Endothelial cell of umbilical vein (primary cell): ENCODE data around the gene BAG5. TPM values are rescaled to one million over a fixed set of nuclear protein-coding genes. Genes with fewer than 3 reads are reported as not detected.
"Not testable (repeated sequence)": the region's sequence is repeated elsewhere in the genome, so short reads cannot be mapped to it uniquely, and the experiment has no call there.

ENCODE experiments used
- BruUV-seq: library from RNA; stranded (reverse); fragments of 400-500 nt; replicated peaks from 2 replicates; lab custom pipeline; 2021; lab: Mats Ljungman, UMichigan
- CTCF ChIA-PET: fragments of 300-600, 350-600 bp; sonication (Branson Sonifier 250); formaldehyde crosslinking; loops from one replicate; lab custom pipeline; 2021; ENCODE audit warnings: antibody characterized with exemption, inconsistent platforms; lab: Charles Lee
- POLR2A ChIA-PET: fragments of 300-600, 350-600 bp; sonication (Branson Sonifier 250); formaldehyde crosslinking; loops from one replicate; lab custom pipeline; 2021; ENCODE audit warnings: antibody characterized with exemption, inconsistent platforms; lab: Charles Lee
- DNase-seq: peaks from one replicate; pipeline ENCODE4 v3.0.0-alpha.2; 2011; ENCODE audit warnings: low read depth, low spot score
- FAIRE-seq: peaks from 2 replicates; lab custom pipeline; 2011; peaks lifted over from hg19 to GRCh38; lab: Jason Lieb, UNC
- H2AFZ ChIP-seq: 2 replicates; pipeline ENCODE4 v1.6.0; 2012; ENCODE audit warnings: low read depth, low read length, control low read depth, inconsistent platforms
- H3K27ac ChIP-seq: 2 replicates; pipeline ENCODE4 v1.5.1; 2011; ENCODE audit warnings: low read depth, mild to moderate bottlenecking, control low read depth, low read length, moderate library complexity; ENCODE audit not compliant: insufficient read depth
- H3K27me3 ChIP-seq, 2 experiments: 2 replicates each; pipeline versions ENCODE4 v1.6.0 to v1.6.1; 2011; ENCODE audit warnings: low read length in 2 of 2, mixed read lengths in 1 of 2; ENCODE audit not compliant: control insufficient read depth in 2 of 2, insufficient read depth in 2 of 2
- H3K36me3 ChIP-seq, 2 experiments: 2 replicates in 1 of 2; 3 replicates in 1 of 2; pipeline ENCODE4 v1.5.1; 2011; ENCODE audit warnings: low read length in 2 of 2, mild to moderate bottlenecking in 1 of 2, moderate library complexity in 1 of 2; ENCODE audit not compliant: control insufficient read depth in 2 of 2, insufficient read depth in 2 of 2; ENCODE audit errors: extremely low read depth in 1 of 2
- H3K4me1 ChIP-seq: 3 replicates; pipeline ENCODE4 v1.5.1; 2011; ENCODE audit warnings: mild to moderate bottlenecking, low read length; ENCODE audit not compliant: control insufficient read depth, insufficient read depth; ENCODE audit errors: extremely low read depth
- H3K4me2 ChIP-seq: 2 replicates; pipeline ENCODE4 v1.6.1; 2011; ENCODE audit warnings: low read length, control low read depth, mixed read lengths; ENCODE audit not compliant: insufficient read depth
- H3K4me3 ChIP-seq, 3 experiments: fragments of 200-600 bp in 1 of 3; sonication (generic), shearing (Covaris generic) in 1 of 3; replicated peaks in 1 of 3; 2 replicates each; pipeline ENCODE4 v1.5.1; 2011 to 2016; ENCODE audit warnings: control low read depth in 3 of 3, low read length in 3 of 3, mild to moderate bottlenecking in 2 of 3, inconsistent platforms in 1 of 3, low read depth in 1 of 3, moderate library complexity in 1 of 3; ENCODE audit not compliant: insufficient read depth in 1 of 3
- H3K79me2 ChIP-seq: 2 replicates; pipeline ENCODE4 v1.6.0; 2012; ENCODE audit warnings: low read length, inconsistent platforms; ENCODE audit not compliant: control insufficient read depth, insufficient read depth
- H3K9ac ChIP-seq: replicated peaks from 2 replicates; pipeline ENCODE3; 2011; ENCODE audit warnings: low read length, control low read depth; ENCODE audit not compliant: insufficient read depth; ENCODE audit errors: extremely low read depth
- H3K9me1 ChIP-seq: replicated peaks from 3 replicates; pipeline ENCODE4 v1.6.0; 2011; ENCODE audit warnings: mild to moderate bottlenecking, low read length; ENCODE audit not compliant: control insufficient read depth, insufficient read depth; ENCODE audit errors: extremely low read depth
- H3K9me3 ChIP-seq: replicated peaks from 2 replicates; pipeline ENCODE4 v1.5.1; 2012; ENCODE audit warnings: low read length, inconsistent platforms; ENCODE audit not compliant: control insufficient read depth, insufficient read depth
- H4K20me1 ChIP-seq: replicated peaks from 2 replicates; pipeline ENCODE3; 2011; ENCODE audit warnings: mild to moderate bottlenecking, low read length; ENCODE audit not compliant: control insufficient read depth, insufficient read depth; ENCODE audit errors: extremely low read depth
- EZH2 ChIP-seq: IDR thresholded peaks from 2 replicates; pipeline ENCODE4 v1.6.1; 2012; ENCODE audit warnings: borderline replicate concordance, low read depth, mild to moderate bottlenecking, moderate library complexity, low read length, inconsistent platforms; ENCODE audit not compliant: severe bottlenecking
- FOS ChIP-seq: IDR thresholded peaks from 2 replicates; pipeline ENCODE4 v1.6.1; 2011; ENCODE audit warnings: mild to moderate bottlenecking, low read length, moderate library complexity, borderline replicate concordance; ENCODE audit not compliant: insufficient read depth
- GATA2 ChIP-seq: IDR thresholded peaks from 2 replicates; pipeline ENCODE4 v1.7.0; 2011; ENCODE audit warnings: low read depth, mild to moderate bottlenecking, moderate library complexity, mixed read lengths, low read length; ENCODE audit not compliant: insufficient read length, insufficient read depth
- JUN ChIP-seq: IDR thresholded peaks from 2 replicates; pipeline ENCODE4 v1.6.1; 2011; ENCODE audit warnings: borderline replicate concordance, low read depth; ENCODE audit not compliant: insufficient read length, insufficient read depth
- MYC ChIP-seq: IDR thresholded peaks from one replicate; pipeline ENCODE4 v1.6.1; 2011; ENCODE audit warnings: mild to moderate bottlenecking, low read depth, low read length
- POLR2A ChIP-seq: IDR thresholded peaks from 2 replicates; pipeline ENCODE4 v1.6.1; 2012; ENCODE audit warnings: low read depth, mild to moderate bottlenecking, control low read depth, low read length
- POLR2AphosphoS5 ChIP-seq: IDR thresholded peaks from 2 replicates; pipeline ENCODE4 v1.6.1; 2012; ENCODE audit warnings: low read depth, mild to moderate bottlenecking, control low read depth, low read length, moderate library complexity; ENCODE audit not compliant: insufficient read depth
- dilution Hi-C: fragments of 300-500 bp; cut with MboI; formaldehyde crosslinking; loops from one replicate; pipeline ENCODE4 v1.15.0; 2019; ENCODE audit warnings: low sequenced_read_pairs; ENCODE audit not compliant: extremely low pct_ligation_motif_present
- intact Hi-C: fragments of 100-400 bp; cut with micrococcal nuclease; formaldehyde crosslinking; loops from one replicate; pipeline ENCODE4 v1.10.0; 2022
- polyA plus RNA-seq, 4 experiments: library from polyadenylated mRNA; depleted of rRNA in 3 of 4; stranded (reverse) in 3 of 4; unstranded in 1 of 4; fragments of >200 nt; gene quantifications; 2 replicates each; pipeline versions ENCODE4 v1.2.1 to v1.2.3, GENCODE V29; 2011 to 2012; ENCODE audit warnings: missing spikeins in 1 of 4
- total RNA-seq: library from RNA; stranded (reverse); gene quantifications from 2 replicates; pipeline ENCODE4 v1.2.3, GENCODE V29; 2021
- TF ChIP-seq, protein P1 (sequence below), 2 donors: IDR thresholded peaks; 1 replicate in 1 of 2; 2 replicates in 1 of 2; pipeline ENCODE4 v1.5.1; 2011; ENCODE audit warnings: low read length in 2 of 2, mild to moderate bottlenecking in 2 of 2, moderate library complexity in 2 of 2, control low read depth in 1 of 2, inconsistent platforms in 1 of 2, low read depth in 1 of 2; ENCODE audit not compliant: insufficient read depth in 1 of 2; ENCODE audit errors: extremely low read depth in 1 of 2
- TF ChIP-seq, protein P2 (sequence below): IDR thresholded peaks from 2 replicates; pipeline ENCODE4 v1.6.1; 2011; ENCODE audit not compliant: insufficient read depth, insufficient read length

Gene BAG5
- total and polyA plus RNA-seq, 2 donors (not counting 3 experiments of a cell fraction or from before 2014, with no cell fraction given): 6.3 to 32.5 TPM

DNA sequence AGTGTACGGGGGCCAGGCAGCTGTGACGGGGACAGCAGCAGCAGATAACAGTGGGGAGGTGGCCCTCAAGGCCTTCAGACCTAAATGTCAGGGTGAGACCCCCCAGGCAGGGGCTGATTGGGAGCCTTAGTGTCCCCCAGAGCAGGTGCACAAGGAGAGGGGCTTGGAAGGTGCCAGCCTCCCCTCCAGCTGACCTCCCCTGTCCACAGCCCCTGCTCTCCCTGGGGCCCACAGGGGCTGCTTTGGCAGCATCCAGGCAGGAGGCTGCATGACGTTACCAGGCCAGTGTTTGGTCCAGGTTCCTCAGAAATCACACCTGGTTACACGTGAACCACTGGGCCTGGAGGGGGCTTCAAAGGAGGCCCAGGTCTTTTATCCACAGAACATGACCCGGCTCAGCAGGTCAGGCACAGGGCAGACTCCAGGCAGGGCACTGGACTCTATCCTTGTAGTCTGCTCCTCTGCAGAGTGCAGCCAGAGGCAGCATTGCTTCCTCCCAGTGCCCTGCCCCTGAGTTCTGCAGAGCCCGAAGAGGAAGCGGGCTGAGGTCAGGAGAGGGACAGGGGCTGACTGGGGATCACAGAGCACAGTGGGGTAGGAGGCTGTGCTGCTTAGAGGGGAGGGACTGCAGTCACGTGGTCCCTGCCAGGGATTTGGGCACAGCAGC lies 36.1 kb downstream of the BAG5 start:
- DNase-seq: no peak
- intact Hi-C loops (loop anchor here (5.0 kb wide), 1 partner anchor 36 kb away; the partner anchor contains the start of genes BAG5 and COA8), dilution Hi-C loops (no loop called here)
- ChIA-PET CTCF (interaction anchor here (4.8 kb wide), 1 partner anchor 8 kb away, joined by 49 read pairs; no protein-coding TSS in a partner anchor), POLR2A (no interaction called here)
- Histone ChIP-seq H3K4me2 (no peak overlapping the region), H4K20me1 (no peaks in the 10 kb centered on the region), H3K27me3 (peaks cover 19 to 28% of the 10 kb centered on the region in 2 experiments), H3K9me3 (no peaks in the 10 kb centered on the region), H3K36me3 (no peaks in the 10 kb centered on the region), H3K4me3 (no peak overlapping the region), H3K79me2 (peaks cover 20% of the 10 kb centered on the region), H3K27ac (no peak overlapping the region), H2AFZ (no peak overlapping the region), H3K9me1 (no peaks in the 10 kb centered on the region), H3K4me1 (peaks cover 11% of the 10 kb centered on the region), H3K9ac (no peak overlapping the region)
- TF ChIP-seq EZH2: no peak
- TF ChIP-seq POLR2A: no peak
- TF ChIP-seq FOS: no peak
- TF ChIP-seq, protein P1, sequence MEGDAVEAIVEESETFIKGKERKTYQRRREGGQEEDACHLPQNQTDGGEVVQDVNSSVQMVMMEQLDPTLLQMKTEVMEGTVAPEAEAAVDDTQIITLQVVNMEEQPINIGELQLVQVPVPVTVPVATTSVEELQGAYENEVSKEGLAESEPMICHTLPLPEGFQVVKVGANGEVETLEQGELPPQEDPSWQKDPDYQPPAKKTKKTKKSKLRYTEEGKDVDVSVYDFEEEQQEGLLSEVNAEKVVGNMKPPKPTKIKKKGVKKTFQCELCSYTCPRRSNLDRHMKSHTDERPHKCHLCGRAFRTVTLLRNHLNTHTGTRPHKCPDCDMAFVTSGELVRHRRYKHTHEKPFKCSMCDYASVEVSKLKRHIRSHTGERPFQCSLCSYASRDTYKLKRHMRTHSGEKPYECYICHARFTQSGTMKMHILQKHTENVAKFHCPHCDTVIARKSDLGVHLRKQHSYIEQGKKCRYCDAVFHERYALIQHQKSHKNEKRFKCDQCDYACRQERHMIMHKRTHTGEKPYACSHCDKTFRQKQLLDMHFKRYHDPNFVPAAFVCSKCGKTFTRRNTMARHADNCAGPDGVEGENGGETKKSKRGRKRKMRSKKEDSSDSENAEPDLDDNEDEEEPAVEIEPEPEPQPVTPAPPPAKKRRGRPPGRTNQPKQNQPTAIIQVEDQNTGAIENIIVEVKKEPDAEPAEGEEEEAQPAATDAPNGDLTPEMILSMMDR (IDR thresholded peaks at IDR 0.05; ENCODE audit: extremely low read depth in 1 of 2, insufficient read depth in 1 of 2, low read depth in 1 of 2, low read length in 2 of 2): no peak
- no peak for TF ChIP-seq GATA2
- TF ChIP-seq JUN: no peak
- no peak for TF ChIP-seq MYC
- TF ChIP-seq, protein P2, sequence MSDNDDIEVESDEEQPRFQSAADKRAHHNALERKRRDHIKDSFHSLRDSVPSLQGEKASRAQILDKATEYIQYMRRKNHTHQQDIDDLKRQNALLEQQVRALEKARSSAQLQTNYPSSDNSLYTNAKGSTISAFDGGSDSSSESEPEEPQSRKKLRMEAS: no peak
- no peak for TF ChIP-seq POLR2AphosphoS5
- BruUV-seq: no TSS peak
- no peak for FAIRE-seq

DNA sequence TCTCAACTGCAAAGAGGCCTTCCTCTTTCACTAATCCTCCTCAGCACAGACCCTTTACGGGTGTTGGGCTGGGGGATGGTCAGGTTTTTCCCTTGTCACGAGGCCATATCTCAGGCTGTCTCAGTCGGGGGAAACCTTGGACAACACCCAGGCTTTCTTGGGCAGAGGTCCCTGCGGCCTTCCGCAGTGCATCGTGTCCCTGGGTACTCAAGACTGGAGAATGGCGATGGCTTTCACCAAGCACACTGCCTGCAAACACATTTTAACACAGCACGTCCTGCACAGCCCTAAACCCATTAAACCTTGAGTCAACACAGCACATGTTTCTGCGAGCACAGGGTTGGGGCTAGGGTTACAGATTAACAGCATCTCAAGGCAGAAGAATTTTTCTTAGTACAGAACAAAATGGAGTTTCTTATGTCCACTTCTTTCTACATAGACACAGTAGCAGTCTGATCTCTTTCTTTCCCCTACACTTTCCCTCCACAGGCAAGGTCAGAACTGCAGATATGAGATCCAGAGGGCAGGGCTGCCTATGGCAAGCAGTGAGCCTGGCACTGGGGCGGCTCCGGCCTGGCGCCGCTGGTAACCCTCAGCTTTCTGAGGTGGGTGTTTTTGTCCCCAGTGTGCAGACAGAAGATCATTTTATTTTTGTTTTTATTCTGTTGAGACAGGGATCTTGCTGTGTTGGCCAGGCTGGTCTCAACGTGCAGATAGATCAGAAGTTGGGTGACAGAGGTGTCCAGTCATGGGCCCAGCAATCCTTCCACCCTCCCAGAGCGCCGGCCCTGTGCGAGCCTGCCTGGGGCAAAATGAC lies 36.8 kb downstream of the BAG5 start:
- H3K79me2 ChIP-seq: peaks cover 13% of the 10 kb centered on the region
- POLR2A ChIA-PET, BruUV-seq, H3K9ac ChIP-seq, H3K9me1 ChIP-seq, H3K9me3 ChIP-seq, H4K20me1 ChIP-seq, H2AFZ ChIP-seq, CTCF ChIA-PET, H3K36me3 ChIP-seq, FAIRE-seq, H3K27ac ChIP-seq, H3K4me2 ChIP-seq, DNase-seq, dilution Hi-C loops, H3K4me3 ChIP-seq: not testable (repeated sequence)
- intact Hi-C loops: loop anchor here (5.0 kb wide), 1 partner anchor 37 kb away; the partner anchor contains the start of genes BAG5 and COA8
- peaks cover 14% of the 10 kb centered on the region for H3K4me1 ChIP-seq
- peaks cover 19 to 34% of the 10 kb centered on the region in 2 experiments for H3K27me3 ChIP-seq
